Fibroblast of skin of right quadriceps (primary cell): Measurements from ENCODE around the gene CAMK4.
"Not testable (repeated sequence)": the region's sequence is repeated elsewhere in the genome, so short reads cannot be mapped to it uniquely, and the experiment has no call there.

Source experiments
- DNase-seq: peaks from one replicate; pipeline ENCODE4 v3.0.0-alpha.2; 2013

The CAMK4 gene

GRCh38 chr5:111229871-111230810, 6.0 kb downstream of the CAMK4 start:
- DNase-seq: no peak

- no peak for DNase-seq
Measured at GRCh38 chr5:111231119-111231518, 6.9 kb downstream of the CAMK4 start.

DNA sequence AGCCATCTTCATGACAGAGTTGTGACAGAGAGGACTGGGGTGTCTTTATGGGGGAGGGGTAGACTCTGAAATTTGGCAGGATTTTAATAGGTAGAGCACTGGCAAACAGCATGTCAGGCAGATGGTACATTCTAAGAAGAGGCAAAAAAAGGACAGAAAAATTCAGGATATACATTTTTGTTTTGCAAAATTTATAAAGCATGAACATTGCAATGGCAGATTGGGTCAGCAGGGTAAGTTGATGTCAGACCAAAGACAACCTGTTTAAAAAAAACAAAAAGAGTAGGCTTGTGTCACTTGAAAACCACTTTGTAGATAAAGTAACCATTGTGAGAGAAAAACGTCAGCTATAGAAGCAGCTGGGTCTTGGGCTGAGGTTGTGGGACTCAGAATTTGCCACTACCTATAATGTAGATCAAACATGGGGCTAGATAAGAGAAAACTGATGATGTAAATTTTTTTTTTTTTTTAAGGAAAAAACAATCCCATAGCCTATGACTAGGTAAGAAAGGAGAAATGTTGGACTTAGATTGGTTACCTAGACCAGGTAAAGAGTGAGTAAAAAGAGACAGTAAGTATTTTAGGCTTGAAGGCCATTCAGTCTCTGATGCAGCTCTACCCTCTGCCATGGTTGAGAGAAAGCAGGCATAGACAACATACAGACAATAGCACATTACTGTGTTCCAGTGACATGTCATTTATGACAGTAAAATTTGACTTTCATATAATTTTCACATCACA, 8.3 kb downstream of the CAMK4 start:
- no peak for DNase-seq

- DNase-seq: no peak
Measured at GRCh38 chr5:111233052-111233374, 8.8 kb downstream of the CAMK4 start.

DNA sequence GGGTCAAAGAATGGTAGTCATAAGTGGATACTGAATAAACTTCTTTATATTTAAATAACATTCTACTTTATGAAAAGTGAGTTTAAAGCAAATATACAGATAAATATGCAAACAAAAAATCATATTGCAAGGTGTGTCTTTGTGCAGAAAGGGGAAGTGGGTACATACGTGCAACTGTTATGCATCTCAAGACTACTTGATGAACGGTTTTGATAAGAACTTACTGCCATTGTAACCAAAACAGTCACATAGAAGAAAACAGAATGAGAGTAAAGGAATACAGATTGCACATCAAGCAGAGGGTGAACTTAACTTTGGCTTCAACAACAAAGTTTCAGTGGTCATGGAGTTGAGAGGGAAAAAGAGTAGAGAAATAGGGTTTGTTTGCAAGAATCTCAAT, 9.9 kb downstream of the CAMK4 start:
- DNase-seq: no peak

- DNase-seq: no peak
Measured at GRCh38 chr5:111235635-111236034, 11.5 kb downstream of the CAMK4 start.

- DNase-seq: no peak
Measured at GRCh38 chr5:111236348-111236747, 12.2 kb downstream of the CAMK4 start.

DNA sequence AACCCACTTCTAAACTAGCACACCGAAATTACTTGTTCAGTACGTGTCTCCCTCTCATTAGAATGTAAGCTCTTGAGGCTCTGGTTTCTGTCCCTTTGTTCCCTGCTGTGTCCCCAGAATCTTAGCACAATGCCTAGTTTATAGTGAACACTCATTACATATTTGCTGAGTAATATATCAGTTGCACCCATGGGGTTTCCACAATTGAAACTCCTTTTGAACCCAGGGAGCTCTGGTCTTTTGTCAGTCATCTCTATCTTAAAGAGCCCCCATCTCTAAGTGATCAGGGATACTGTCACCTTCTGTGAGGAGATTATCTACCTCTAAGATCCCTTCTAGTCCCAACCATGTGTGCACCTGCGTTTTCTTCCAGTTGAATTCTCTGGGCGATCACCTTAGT, 12.8 kb downstream of the CAMK4 start:
- DNase-seq: no peak

- no peak for DNase-seq
Measured at GRCh38 chr5:111237470-111237869, 13.3 kb downstream of the CAMK4 start.

DNA sequence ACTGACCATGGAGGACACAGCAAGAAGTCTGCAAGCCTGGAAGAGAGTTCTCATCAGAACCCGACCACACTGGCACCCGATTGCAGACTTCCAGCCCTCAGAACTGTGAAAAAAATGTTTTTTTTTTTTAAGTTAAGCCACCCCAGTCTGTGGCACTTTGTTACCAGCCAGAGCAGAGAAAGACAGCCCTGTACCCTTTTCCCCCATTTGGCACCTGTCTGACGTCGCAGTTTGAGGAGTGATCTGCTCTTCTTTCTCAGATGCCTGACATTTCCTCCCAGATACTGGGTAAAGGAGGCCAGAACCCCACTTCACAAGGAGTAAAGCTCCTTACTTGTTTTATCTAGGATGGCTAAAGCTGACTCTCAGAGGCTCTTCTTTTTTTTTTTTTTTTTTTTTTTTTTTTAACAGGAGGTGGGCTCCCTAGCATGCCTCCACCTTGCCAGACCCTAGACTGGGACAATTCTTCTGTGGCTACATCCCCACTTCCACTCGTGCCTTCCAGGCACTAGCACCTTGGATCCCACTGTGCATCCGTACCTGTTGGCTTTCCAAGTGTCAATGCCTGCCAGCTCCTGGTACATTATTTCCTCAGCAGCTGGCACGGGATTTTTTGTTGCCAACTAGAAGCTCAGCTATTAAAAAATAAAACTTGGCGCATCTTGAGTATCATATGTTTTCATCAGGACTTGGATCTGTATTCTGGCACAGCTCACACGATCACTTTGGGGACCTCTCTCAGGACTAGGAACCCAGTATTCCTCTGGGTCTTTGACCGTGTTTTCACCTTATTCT, 14.4 kb downstream of the CAMK4 start:
- no peak for DNase-seq

- DNase-seq: no peak
Measured at GRCh38 chr5:111241696-111242095, 17.5 kb downstream of the CAMK4 start.

GRCh38 chr5:111242606-111243005, 18.4 kb downstream of the CAMK4 start:
- DNase-seq: no peak

- no peak for DNase-seq
Measured at GRCh38 chr5:111243318-111243717, 19.1 kb downstream of the CAMK4 start.

DNA sequence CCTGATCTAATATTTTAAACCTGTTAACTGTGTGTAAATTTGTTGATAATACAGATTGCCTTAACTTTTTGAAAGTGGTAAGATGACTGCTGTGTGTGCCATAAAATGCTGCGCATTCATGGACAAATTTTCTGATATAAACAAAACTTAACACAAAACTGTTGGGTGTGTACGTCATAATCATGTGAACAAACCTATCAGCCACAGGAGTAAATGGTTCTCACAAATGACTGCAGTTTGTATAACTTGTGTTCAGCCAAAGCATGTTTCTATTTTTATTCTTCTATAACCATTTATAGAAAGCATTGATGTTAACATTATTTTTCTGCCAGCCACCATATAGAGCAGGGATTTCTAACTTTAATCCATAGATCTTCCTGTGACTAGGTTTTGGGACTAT, 21.5 kb downstream of the CAMK4 start:
- DNase-seq: no peak

GRCh38 chr5:111246459-111246858, 22.3 kb downstream of the CAMK4 start:
- DNase-seq: no peak

GRCh38 chr5:111248571-111248970, 24.4 kb downstream of the CAMK4 start:
- DNase-seq: no peak

DNA sequence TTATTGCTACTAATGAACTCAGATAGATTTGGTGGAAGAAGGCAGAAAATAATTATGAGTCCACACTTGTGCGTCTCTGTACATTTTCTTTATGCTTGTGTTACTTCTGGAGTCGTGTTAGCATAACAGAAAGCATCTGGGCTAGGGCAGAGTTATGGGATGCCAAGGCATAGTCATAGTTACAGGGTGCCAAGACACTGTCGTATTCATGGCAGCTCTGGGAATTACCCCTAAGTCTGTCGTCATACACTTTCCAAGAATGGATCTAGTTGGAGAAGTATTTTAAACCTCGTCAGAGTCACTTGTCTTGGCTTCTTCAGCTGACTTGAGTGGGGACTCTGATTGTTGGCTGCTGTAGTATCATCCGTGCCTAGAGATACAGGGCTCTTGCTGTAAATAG, 27.7 kb downstream of the CAMK4 start:
- DNase-seq: no peak

GRCh38 chr5:111252799-111253545, 28.8 kb downstream of the CAMK4 start:
- DNase-seq: no peak

GRCh38 chr5:111254613-111255012, 30.4 kb downstream of the CAMK4 start:
- peak; percentile 48 for DNase-seq

DNA sequence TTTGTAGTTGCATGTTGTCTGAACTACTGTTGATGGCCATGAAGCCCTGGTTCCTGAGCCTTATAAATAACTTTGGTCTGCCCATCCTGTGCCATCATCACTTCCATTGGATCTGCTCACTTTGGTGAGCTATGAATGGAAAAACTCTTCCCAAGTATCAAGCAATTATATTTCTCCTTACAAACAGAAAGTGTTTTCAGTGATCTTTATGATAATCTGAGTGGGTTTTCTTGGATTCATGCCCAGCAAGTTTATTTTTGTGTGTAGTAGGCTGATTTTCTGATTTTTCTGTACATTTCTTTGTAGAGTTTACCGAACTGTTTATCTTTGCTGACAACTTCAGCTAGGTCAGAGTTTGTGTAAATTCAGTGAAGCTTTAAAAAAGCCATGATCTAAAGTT, 31.0 kb downstream of the CAMK4 start:
- no peak for DNase-seq

DNA sequence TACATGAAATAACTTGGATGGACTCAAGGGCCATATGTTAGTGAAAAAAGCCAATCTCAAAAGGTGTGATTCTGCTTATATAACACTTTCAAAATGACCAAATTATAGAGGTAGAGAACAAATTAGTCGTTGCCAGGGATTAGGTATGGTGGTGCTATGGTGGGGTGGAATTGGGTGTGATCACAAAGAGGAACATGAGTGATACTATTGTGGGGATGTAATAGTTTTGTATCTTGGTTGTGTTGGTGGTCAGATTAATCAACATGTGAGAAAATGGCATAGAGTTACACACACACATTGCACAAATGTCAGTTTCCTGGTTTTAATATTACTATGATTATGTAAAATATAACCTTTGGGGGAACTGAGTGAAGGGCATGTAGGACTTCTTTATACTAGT, 31.9 kb downstream of the CAMK4 start:
- DNase-seq: no peak

DNA sequence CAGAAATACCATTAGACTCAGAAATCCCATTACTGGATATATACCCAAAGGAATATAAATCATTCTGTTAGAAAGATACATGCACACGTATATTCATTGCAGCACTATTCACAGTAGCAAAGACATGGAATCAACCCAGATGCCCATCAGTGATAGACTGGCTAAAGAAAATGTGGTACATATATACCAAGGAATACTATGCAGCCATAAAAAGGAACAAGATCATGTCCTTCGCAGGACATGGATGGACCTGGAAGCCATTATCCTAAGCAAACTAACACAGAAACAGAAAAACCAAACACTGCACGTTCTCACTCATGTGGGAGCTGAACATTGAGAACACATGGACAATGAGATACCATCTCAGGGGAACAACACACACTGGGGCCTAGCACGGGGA, 33.4 kb downstream of the CAMK4 start:
- DNase-seq: not testable (repeated sequence)

- peak; percentile 37 for DNase-seq
Measured at GRCh38 chr5:111259636-111260035, 35.5 kb downstream of the CAMK4 start.
